Esophagus (tissue), 2 donors: Measurements from ENCODE around the gene ARHGAP6. TPM values are rescaled to one million over a fixed set of nuclear protein-coding genes. Genes with fewer than 3 reads are reported as not detected.

Experiments
- H3K27ac ChIP-seq, 2 donors: one replicate each; pipeline ENCODE4 v1.5.1; 2013; ENCODE audit warnings: low read depth in 2 of 2, mild to moderate bottlenecking in 2 of 2, inconsistent platforms in 1 of 2, low read length in 1 of 2, moderate library complexity in 1 of 2
- H3K27me3 ChIP-seq, 2 donors: one replicate each; pipeline ENCODE4 v1.6.1; 2013; ENCODE audit warnings: low read length in 2 of 2, control low read depth in 1 of 2, mild to moderate bottlenecking in 1 of 2; ENCODE audit not compliant: insufficient read depth in 2 of 2, control insufficient read depth in 1 of 2
- H3K36me3 ChIP-seq, 2 donors: one replicate each; pipeline ENCODE4 v1.6.1; 2013; ENCODE audit warnings: low read length in 1 of 2; ENCODE audit not compliant: control insufficient read depth in 2 of 2, insufficient read depth in 2 of 2
- H3K4me1 ChIP-seq, 2 donors: one replicate each; pipeline ENCODE4 v1.6.1; 2013; ENCODE audit warnings: low read length in 1 of 2; ENCODE audit not compliant: control insufficient read depth in 2 of 2, insufficient read depth in 2 of 2
- H3K4me3 ChIP-seq, 2 donors: one replicate each; pipeline ENCODE4 v1.5.1; 2013; ENCODE audit warnings: low read length in 2 of 2, mild to moderate bottlenecking in 2 of 2, low read depth in 1 of 2, moderate library complexity in 1 of 2
- H3K9me3 ChIP-seq, 2 donors: one replicate each; pipeline ENCODE4 v1.6.1; 2013; ENCODE audit warnings: mild to moderate bottlenecking in 2 of 2, low read depth in 1 of 2, low read length in 1 of 2, moderate library complexity in 1 of 2; ENCODE audit not compliant: control insufficient read depth in 2 of 2, insufficient read depth in 1 of 2
- WGBS, 2 donors: extraction: QIAGEN DNeasy Blood & Tissue Kit; methylation state at CpG; one replicate each; pipeline ENCODE4 v1.1.7; 2013; 5-methylcytosine and 5-hydroxymethylcytosine counted together
- polyA plus RNA-seq, 2 donors: library from polyadenylated mRNA; stranded (reverse); fragments of 200-250 nt; gene quantifications; one replicate each; pipeline ENCODE4 v1.2.3, GENCODE V29; 2013
- donor health status: healthy with polysubstance abuse.
- donor health status: Bipolar disorder and iron deficiency.

The ARHGAP6 gene
- polyA plus RNA-seq, 2 donors, result 0.98 to 1.7 TPM

DNA sequence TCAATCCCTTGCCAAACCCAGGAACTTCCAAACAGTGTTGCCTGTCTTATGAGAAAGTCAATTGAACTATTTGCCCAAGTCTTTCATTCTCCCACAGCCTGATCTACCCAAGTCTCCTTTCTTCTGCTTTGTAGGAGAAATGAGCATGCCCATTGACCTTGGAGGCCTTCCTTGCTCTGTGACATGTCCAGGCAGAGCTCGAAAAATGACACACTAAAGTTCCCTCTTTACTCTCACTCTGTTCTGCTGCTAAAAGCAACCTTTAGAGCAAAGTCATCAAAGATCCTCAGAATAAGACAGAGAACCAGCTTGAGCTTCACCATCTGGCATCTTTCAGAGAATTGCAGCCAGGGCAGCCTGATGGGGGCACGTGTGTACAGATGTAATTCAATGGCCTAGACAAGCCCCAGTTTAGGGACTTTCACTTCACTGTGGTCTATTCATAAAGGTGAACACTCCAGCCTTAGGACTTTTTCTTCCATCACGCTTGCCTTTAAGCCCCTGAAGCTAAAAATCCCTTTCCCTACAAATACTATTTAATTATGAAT lies 236.1 kb downstream of the ARHGAP6 start:
- Histone ChIP-seq H3K4me1 (no peaks in the 10 kb centered on the region), H3K9me3 (no peaks in the 10 kb centered on the region), H3K27me3 (peaks cover 0 to 2% of the 10 kb centered on the region in 2 donors), H3K4me3 (no peak overlapping the region), H3K36me3 (no peaks in the 10 kb centered on the region), H3K27ac (no peak overlapping the region)
- WGBS, 2 donors, result 55 to 56% methylated on average over 3 of the region's 3 CpGs

DNA sequence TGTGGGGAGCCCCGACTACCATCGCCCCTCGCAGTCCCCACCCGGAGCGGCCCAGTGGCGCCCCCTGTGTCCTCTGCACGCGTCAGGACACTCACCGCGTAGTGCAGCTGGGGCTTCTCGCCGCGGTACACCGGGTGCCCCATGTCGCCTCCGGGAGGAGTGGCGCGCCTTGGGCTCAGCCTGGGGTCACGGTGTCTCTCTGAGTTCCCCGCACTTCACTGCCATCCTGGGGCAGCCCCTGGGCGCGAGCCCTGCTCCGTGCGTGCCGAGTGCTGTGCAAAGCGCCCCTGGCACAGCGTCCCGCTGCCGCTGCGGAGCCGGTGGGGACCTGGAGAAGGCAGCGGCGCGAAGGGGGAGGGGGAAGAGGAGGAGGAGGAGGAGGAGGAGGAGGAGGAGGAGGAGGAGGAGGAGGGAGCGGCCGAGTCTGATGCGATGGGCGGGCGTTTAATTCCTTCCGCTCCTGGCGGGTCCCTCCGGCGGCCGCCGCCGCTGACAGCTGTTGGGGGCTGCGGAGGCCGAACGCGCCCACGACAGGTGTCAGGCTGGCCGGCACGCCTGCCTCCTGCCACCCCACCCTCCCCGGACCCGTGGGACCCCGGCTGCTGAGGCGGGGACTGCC lies 238.2 kb downstream of the ARHGAP6 start:
- Histone ChIP-seq H3K27ac (peak overlapping the region; percentile 45 to 67), H3K27me3 (no peaks in the 10 kb centered on the region)
- 1 to 27% methylated on average over 33 to 52 of the region's 57 CpGs for WGBS, 2 donors

DNA sequence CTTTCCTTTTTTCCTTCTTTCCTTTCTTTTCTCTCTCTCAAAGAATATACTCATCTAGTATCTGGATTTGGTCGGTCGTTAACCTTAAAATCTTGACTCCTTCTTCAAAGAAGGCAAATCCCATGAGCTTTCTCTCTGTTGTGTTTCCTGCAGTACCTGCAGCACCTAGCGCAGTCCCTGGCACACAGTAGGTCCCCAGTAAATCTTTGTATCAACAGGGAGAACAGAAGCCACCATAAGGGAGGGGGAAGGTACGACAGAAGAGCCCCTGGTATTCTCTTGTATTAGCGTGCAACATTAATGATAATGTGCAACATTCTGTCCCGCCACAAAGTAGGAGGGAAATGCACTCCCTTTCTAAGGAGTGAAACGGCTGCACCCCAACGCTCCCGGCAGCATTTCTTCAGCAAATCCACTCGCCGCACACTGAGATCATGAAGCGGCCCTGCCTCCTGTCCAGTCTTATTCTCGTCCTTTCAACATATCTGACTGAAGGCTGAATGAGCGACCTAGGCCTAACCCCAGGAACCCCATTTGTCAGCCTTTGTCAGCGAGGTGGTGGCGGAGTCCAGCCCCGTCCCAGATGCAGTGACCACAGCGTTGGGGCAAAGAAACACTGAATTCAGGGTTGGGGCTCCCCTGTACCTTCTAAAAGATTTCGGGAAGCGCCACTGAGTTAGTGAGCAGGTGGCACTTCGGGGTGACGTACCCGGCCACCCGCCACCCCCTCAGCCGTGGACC lies 238.8 kb downstream of the ARHGAP6 start:
- Histone ChIP-seq H3K9me3 (no peaks in the 10 kb centered on the region), H3K4me1 (no peaks in the 10 kb centered on the region), H3K27me3 (no peaks in the 10 kb centered on the region), H3K4me3 (peak overlapping the region; percentile 26 to 57), H3K27ac (peak overlapping the region; percentile 45 to 67), H3K36me3 (no peaks in the 10 kb centered on the region)
- 30 to 47% methylated on average over 25 of the region's 25 CpGs for WGBS, 2 donors

More for the DNA sequence above, 238.2 kb downstream of the ARHGAP6 start:
- no peaks in the 10 kb centered on the region for H3K9me3 ChIP-seq
- no peaks in the 10 kb centered on the region for H3K4me1 ChIP-seq
- H3K4me3 ChIP-seq, result peak overlapping the region; percentile 26 to 57
- H3K36me3 ChIP-seq, result no peaks in the 10 kb centered on the region

DNA sequence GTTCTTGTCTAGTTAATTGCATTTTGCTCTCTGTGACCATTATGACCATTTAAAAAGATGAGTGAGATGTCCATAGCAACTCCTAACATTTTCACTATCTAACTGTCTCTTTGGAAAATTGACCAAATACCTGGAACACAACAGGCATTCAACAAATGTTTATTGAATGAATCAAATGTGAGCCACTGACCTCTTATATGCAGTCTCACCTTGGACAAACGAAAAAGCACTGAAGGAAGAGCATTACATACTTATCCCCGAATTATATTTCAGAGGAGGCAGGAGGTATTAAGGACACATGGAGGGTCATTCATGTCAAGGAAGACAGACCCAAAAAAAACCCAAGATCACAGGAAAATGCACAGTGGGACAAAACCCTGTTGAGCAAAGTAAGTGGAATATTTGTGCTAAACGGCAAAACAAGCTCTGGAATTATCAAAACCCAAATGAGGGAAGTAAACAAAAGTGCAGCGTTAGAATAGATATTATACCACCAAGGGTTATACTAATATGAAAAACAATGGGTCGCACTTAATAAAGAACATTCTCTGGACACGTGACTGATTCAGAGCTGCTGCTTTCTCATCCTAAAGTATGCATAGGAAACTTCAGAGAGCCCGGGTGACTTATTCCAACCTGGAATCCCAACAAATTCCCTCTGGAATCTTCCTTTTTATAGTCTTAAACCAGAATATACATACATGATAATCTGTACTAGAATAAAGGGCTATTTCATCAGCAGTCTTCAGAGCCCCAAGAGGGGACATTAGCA lies 240.6 kb downstream of the ARHGAP6 start:
- no peaks in the 10 kb centered on the region for H3K4me1 ChIP-seq
- 65 to 80% methylated on average over 7 of the region's 7 CpGs for WGBS, 2 donors
- no peak overlapping the region for H3K27ac ChIP-seq
- peaks cover 0 to 3% of the 10 kb centered on the region in 2 donors for H3K27me3 ChIP-seq
- H3K9me3 ChIP-seq, result no peaks in the 10 kb centered on the region
- H3K36me3 ChIP-seq, result no peaks in the 10 kb centered on the region
- H3K4me3 ChIP-seq, result no peak overlapping the region

DNA sequence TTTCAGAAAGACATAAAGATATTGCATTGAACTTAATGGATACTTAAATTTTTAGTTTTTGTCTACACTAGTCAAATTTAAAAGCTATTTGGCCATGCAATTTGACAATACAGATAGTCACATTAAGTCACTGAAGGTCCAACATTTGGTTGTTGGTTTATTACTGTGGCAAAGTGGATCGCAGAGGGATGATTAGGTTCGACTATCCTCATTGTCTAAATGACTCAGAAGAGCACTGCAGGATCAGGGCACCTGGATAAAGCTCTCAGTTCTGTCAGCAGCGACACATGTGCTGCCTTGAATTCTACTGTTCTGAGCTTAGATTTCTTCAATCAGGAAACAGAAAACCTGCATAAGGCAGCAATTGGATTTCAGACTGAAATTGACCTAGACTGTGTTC lies 241.8 kb downstream of the ARHGAP6 start:
- H3K4me3 ChIP-seq, result no peak overlapping the region
- 71 to 81% methylated on average over 3 of the region's 3 CpGs for WGBS, 2 donors
- peaks cover 0 to 3% of the 10 kb centered on the region in 2 donors for H3K27me3 ChIP-seq
- no peak overlapping the region for H3K27ac ChIP-seq
- no peaks in the 10 kb centered on the region for H3K36me3 ChIP-seq
- H3K9me3 ChIP-seq, result no peaks in the 10 kb centered on the region
- no peaks in the 10 kb centered on the region for H3K4me1 ChIP-seq

DNA sequence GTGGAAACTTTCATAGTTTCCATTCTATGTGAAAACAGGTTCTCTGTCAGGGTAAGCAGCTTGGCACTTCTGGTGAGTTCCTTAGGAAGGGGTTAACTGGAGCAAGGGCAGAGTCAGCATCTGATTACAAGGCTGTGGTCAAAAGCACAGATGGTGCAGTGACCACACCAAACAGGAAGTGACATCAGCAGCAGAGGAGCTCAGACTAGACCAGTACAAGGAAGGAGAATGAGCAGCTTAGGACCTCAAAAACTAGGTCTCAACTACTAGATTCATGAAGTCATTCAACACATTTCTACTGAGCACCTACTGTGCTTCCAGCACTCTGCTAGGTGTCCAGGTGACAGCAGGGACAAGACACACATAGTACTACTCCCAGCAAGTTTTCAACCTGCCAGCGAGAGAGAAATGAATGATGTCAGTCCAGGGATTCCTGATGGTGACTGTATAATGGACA lies 242.3 kb downstream of the ARHGAP6 start:
- Histone ChIP-seq H3K4me3 (no peak overlapping the region), H3K27ac (peak overlapping the region in 1 of 2 donors; percentile 47), H3K4me1 (no peaks in the 10 kb centered on the region), H3K36me3 (no peaks in the 10 kb centered on the region), H3K27me3 (peaks cover 0 to 3% of the 10 kb centered on the region in 2 donors), H3K9me3 (no peaks in the 10 kb centered on the region)
- 81 to 94% methylated on average over 1 of the region's 1 CpG for WGBS, 2 donors

DNA sequence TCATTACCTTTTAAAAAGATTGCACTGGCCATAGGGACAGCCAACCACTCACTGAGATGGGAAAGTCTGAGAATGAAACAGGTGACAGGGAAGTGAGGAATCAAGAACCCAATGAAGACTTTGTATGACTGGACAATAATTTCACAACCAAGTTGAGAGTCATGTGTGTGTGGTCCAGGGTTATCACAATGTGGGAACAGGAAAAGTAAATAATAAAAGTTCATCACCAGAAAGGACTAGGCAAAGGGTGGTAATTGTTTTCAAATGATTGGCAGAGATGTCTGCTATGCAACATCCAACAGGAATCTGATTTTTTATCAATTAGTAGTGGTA lies 243.2 kb downstream of the ARHGAP6 start:
- no peaks in the 10 kb centered on the region for H3K4me1 ChIP-seq
- H3K4me3 ChIP-seq, result no peak overlapping the region
- H3K9me3 ChIP-seq, result no peaks in the 10 kb centered on the region
- H3K36me3 ChIP-seq, result no peaks in the 10 kb centered on the region
- peaks cover 0 to 3% of the 10 kb centered on the region in 2 donors for H3K27me3 ChIP-seq
- H3K27ac ChIP-seq, result no peak overlapping the region

DNA sequence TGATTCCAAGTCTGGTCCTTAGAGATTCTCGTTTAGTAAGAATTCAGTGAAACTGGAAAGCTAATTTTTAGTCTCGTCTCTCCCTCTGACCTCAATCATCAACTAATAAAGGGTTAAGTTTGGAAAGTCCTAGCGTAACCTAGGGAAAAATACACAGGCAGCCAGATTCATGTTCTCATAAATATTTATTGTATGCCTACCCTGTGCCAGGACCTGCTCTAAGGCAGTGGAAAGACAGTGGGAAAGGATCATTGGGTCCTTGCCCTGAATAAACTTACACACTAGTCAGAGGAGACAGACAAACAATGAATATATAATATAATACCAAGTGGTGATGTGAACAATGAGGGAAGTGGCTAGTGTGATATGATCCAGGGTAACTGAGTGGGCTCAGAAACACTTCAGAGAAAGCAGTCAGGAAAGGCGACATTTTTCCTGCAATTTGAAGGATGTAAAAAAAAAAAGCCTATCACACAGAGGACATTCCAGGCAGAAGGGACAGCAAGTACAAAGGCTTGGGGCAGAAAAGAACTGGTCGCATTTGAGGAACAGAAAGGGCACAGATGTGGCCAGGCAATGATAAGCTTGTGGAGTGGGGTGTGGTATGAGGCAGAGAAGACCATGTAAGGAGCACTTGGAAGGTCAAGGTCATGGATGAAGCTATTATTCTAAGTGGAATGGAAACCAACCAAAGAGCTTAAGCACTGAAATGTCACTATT lies 243.8 kb downstream of the ARHGAP6 start:
- 61 to 65% methylated on average over 5 of the region's 5 CpGs for WGBS, 2 donors

DNA sequence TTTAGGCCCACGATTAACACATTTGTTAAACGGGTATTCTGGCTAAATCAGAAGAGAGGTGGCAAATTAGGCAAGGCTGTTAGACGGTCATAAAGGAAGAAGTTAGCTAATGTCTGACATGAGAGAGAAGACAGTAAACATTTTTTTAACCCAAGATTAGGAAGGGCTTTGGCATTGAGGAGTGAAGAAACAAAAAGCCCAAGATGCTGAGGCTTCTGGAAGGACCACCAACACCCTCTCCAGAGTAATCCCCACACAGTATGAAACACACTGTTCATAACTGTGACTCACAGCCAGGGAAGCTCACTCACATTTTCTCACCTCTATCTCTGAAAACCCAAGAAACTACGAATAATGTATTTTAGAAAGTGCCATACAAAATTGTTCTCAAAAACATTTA lies 244.9 kb downstream of the ARHGAP6 start:
- Histone ChIP-seq H3K36me3 (no peaks in the 10 kb centered on the region), H3K4me1 (no peaks in the 10 kb centered on the region), H3K27me3 (peaks cover 0 to 3% of the 10 kb centered on the region in 2 donors), H3K4me3 (no peak overlapping the region), H3K27ac (no peak overlapping the region), H3K9me3 (no peaks in the 10 kb centered on the region)
- 69 to 83% methylated on average over 4 of the region's 4 CpGs for WGBS, 2 donors

More for the DNA sequence above, 243.8 kb downstream of the ARHGAP6 start:
- Histone ChIP-seq H3K27me3 (peaks cover 0 to 3% of the 10 kb centered on the region in 2 donors), H3K27ac (no peak overlapping the region), H3K9me3 (no peaks in the 10 kb centered on the region), H3K4me3 (no peak overlapping the region), H3K36me3 (no peaks in the 10 kb centered on the region), H3K4me1 (no peaks in the 10 kb centered on the region)
